CMK (cell line): ENCODE data around the gene SPATA12.

ENCODE experiments used
- DNase-seq: peaks from one replicate; pipeline ENCODE4 v3.0.0-alpha.2; 2010; ENCODE audit warnings: low read depth

Gene SPATA12, protein sequence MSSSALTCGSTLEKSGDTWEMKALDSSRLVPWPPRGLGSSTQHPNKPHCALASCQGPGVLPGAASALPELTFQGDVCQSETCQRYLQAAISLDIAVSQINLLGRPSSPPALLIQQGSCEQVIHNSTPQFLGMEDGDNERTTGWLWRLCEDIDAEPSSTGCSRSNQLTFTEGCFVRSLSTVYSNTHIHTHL

DNA sequence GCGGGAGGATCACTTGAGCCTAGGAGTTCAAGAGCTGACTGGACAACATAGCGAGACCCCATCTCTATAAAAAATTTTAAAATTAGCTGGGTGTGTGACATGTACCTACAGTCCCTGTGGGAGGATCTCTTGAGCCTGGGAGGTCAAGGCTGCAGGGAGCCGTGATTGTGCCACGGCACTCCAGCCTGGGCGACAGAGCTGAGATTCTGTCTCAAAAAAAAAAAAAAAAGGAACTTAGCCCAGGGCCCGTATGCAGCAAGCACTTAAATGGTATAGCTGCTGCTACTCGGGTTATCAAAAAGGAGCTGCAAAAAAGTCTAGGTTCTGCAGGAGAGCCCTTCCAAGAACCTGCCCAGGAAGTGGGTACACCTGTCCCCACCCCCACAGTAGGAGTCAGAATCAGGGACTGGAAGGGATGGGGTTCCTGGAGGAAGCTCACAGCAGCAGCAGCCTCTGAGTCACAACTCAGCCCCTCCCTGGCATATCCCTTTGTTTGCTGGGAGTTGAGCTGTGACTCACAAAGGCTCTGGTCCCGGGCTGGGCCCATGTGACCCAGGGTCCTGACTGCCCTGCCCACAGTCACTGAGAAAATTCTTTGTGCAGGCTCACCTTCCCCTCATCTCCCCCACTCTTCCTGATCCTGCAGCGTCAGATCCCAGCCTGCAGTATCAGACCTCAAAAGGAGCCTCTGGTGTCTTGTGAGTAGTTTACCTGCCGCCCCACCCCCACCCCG lies at the start of gene SPATA12:
Gene SPATA12, plus strand, starts transcription at position 576 of the 733 bp plus-strand sequence. CDS start 13,031 bp downstream, outside the sequence.
- DNase-seq: no peak

DNA sequence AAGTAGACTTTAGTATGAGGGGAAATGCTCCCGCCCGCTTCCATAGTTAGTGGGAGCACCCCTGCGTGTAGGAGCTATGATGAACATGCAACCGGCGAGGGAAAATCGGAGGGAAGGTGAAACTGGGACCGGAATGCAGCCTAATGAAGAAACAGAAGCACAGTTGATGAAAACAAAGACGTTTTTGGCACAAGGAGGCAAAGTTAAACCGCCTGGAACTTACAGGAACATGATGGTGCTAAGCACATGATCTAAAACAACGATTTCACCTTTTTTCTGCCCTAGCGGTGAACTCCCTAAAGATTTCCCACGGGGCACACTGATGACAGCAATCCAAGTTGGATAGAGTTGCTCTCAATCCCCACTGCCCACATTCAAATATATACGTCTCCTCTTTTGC lies 49.4 kb upstream of the SPATA12 start:
- DNase-seq: no peak

DNA sequence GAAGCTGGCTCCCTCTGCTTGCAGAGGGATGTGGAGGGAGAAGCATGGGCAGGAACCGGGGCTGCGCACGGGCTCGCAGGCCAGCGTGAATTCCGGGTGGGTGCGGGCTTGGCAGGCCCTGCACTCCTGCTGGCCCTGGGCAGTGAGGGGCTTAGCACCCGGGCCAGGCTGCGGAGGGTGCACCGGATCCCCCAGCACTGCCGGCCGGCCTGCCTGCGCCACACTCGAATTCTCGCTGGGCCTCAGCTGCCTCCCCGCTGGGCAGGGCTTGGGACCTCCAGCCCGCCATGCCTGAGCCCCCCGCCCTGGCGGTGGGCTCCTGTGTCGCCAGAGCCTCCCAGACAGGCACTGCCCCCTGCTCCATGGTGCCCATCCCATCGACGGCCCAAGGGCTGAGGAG lies 47.6 kb upstream of the SPATA12 start:
- no peak for DNase-seq

DNA sequence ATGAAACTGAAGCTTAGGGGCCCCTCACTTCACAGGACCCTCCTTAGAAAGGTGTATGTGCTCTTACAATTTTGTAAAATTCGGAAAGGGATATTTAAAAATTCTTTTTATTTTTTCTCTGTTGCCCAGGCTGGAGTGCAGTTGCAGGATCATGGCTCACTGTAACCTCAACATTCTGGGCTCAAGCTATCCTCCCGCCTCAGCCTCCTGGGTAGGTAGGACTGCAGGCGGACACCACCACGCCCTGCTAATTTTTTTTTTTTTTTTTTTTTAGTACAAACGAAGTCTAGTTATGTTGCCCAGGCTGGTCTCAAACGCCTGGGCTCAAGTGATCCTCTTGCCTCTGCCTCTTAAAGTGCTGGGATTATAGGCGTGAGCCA lies 45.1 kb upstream of the SPATA12 start:
- DNase-seq: no peak

DNA sequence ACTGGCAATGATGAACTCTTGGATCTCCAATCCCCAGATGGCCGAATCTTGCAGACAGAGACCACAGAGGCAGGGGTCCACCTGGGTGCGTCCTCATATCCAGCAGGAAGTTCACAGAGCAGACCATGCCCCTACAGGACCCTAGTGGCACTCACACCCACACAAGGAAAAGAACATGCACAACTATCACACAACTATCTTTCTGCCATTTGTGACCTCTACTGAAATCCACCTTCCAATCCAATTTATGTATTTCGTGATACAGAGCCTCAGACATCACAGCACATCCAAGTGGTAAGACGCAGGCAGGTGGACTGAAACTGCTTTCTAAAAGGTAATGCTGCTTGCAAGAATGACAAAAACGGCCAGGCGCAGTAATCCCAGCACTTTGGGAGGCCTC lies 44.6 kb upstream of the SPATA12 start:
- no peak for DNase-seq

DNA sequence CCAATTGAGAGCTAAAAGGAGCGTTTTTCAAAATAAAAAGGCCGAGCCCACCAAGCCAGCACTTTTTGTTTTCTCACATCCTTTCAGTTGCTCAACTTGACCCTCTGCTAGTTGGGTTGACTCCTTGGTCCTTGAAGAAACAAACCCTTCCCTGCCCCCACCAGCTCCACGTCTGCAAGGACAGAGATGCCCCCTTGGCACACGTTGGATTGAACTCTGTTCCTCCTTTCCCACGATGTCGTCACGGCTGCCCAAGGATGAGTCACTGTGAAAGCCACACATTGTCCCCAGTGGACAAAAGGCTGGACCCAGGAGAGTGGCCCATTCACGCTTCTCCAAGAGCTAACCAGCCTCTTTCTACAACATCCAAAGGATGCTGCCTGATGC lies 43.0 kb upstream of the SPATA12 start:
- no peak for DNase-seq

DNA sequence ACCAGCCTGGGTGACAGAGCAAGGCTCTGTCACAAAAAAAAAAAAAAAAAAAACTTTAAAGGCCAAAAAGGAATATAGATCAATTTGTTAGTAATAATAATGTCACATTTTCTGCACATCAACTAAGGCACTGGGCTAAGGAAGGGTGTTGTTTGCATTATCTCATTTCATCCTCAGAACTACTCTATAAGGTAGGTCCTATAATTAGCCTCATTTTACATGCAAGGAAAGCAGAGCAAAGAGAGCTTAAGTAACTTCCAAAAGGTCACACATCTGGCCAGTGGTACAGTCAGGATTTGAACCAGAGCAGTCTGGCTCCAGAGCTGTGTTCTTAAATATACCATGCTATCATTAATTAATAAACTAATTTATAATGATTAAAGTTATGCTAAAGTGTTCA lies 42.2 kb upstream of the SPATA12 start:
- no peak for DNase-seq

DNA sequence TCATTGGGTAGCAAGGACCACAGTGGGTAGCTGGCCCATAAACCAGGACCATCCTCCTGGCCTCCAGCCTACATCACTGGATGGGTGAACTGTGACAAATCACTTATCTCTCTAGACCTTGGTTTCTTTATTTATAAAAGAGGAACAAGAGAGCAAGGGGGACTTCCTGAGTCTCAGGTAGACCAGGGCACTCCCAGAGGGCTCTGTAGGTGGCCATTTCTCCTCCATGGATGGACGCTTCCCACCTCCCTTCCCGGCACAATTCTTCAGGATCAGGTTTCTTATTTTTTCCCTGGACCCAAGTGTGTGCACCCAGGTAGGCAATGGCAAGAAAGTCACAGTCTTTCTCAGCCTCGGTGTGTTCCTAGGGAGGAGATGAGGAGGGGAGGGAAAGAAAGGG lies 41.4 kb upstream of the SPATA12 start:
- no peak for DNase-seq

DNA sequence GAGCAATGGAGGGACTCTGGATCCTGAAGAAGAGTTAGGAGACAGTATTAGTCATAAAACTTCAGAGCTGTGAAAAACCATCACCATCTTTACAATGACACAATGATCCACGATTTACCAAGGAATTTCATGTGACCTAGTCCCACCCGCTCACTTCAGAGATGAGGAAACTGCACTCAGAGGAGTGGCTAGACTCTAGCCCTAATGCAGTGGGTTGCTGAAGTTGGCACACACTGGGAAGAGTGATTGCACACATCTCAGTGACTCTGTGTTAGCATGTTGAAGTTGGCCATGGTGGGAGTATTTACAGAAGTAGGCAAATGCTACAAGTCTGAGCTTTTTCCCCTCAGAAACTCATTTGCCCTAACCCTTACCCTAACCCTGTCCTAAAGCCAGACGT lies 35.2 kb upstream of the SPATA12 start:
- no peak for DNase-seq

DNA sequence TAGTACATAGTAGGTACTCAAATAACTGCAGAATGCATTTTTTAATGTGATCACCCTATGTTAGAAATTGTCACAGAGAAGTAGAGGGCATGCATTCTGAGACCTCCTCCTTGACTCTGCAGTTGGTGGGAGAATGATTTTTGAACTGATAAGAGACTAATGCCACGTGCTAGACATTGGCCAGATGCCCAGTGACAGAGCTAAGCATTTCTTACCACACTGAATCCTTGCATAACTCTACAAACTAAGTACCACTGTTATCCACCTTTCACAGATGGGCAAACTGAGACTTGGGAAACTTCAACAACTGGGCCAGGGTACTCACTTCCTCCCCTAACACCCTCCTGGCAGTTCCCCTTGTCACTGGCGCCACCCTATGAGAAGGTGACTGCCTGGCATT lies 33.5 kb upstream of the SPATA12 start:
- no peak for DNase-seq

DNA sequence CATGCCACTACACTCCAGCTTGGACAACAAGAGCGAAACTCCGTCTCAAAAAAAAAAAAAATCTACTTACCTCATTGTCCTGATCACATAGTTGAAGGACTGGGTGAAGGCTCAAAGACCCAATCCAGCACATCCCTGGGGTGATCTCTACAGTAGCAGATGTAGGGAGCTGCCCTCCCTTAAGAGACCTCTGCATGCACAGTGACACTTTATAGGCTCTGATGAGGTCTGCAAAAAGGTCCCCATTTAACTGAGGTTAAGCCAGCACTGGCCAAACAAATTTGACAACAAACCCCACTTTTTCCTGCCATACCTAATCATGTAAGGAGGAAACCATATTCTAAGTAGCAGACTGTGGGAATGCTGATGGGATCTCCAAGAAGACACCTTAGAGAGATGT lies 31.1 kb upstream of the SPATA12 start:
- no peak for DNase-seq

DNA sequence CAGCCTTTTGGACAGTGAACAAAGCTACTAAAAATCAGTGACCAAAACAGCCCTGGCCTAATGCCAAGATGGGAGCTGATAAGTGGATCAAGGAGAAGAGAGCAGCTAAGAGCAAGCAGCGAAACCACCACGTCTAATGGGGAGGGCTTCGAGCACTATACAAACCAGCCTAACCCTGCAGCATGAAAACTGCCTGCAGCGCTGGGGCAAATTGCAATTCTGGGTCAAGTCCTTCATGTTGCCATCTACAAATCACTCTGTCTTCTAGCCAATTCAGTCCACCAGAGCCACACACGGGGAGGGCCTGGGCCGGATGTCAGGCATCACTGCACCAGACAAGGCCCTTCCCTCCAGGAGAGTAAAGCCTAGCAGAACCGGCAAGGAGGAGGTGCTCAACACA lies 30.5 kb upstream of the SPATA12 start:
- no peak for DNase-seq

DNA sequence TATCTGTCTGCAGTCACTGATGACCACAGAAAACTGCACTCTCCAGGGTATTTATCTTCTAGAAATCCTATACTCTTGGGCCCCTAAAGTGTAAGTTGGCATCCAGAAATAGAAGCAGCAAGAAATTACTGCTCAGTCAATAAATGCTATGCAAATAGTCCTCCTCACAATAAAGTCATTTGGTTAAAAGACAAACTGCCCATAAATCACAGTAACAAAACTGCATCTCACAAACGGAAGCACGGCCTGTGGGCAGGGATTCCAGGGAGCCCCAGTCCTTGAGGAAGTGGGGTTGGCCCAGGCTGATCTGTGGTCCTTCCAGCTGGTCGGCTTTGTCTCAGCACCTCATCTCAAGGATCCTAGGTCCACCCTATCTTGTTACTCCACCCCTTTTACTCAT lies 29.7 kb upstream of the SPATA12 start:
- DNase-seq: no peak

DNA sequence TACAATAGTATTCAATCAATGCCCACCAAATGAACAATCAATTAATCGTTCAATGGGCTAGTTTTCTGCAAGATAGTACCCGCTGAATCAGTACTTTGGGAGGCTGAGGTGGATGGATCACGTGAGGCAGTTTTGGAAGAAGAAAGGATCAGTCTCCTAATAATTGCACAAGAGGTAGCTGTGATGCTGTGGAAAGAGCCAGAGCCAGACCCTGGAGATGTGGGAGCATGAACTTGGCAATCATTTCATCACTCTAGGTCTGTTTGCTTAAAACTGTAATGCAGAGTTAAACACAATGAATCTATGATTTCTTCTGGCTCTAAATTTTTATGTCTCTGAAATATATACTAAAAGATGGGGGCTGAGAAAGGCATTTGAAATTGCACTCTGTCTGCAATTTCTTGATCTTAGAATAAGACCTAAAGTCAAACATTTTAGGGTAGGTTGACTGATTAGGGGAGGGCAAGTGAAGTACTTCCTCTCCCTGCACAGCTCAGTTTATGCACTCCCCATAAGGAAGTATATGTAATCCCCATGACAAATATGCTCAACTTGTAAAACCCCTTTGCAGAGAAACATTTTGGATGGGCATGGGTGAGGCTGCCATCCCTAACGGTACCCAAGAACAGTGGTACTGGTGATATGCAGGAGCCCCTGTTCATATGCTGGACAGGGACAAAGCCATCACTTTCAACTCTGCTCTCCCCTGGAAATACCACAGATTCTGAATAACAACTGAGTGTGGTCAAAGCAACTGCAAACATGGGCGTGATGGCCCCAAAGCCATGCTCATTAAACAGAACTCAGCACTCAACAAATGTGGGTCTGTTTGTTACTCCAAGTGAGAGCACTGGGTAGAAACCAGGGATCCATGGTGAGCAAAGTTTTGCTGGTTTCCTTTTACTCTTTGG lies 28.6 kb upstream of the SPATA12 start:
- DNase-seq: no peak

DNA sequence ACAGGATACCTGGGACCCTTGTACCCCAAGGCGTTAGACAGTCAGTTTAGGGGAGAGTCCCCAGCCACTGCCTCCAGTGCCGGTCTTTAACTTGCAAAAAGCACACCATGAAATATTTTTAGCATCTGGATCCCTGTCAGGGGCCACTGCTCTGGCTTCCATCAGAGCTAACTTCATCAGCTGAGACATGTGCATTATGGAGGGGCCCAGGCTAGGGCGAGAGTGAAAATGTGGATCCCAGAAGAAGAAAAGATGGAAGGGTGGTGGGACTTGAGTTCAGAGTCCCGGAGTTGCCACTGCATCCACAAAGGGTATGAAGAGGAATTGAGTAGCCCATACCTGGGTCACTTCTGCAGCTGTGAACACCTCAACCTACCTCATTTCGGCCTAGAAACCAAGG lies 23.5 kb upstream of the SPATA12 start:
- DNase-seq: no peak

DNA sequence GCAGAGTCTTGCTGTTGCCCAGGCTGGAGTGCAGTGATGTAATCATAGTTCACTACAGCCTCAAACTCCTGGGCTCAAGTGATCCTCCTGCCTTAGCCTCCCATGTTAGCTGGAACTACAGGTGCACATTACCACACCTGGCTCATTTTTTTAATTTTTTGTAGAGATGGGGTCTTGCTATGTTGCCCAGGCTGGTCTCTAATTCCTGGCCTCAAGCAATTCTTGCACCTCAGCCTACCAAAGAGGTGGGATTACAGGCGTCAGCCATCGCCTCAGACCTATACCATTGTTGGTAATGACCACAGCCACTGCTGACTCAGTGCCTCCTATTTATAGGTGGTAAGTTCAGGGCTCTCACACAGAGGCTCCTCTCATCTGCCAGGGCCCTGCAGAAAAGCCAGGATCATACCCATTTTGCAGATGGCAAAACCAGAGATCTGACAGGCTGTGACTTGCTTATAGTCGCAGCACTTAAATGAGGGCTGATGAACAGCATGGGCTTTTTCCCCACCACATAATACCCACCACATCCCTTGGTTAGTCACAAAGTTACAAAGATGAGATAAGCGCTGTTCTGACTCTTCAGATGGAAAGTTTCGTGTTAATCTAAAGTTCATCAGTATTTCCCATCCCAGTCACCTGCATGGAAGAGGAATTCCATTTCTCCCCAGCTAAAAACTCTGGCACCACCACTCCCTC lies 21.8 kb upstream of the SPATA12 start:
- no peak for DNase-seq

DNA sequence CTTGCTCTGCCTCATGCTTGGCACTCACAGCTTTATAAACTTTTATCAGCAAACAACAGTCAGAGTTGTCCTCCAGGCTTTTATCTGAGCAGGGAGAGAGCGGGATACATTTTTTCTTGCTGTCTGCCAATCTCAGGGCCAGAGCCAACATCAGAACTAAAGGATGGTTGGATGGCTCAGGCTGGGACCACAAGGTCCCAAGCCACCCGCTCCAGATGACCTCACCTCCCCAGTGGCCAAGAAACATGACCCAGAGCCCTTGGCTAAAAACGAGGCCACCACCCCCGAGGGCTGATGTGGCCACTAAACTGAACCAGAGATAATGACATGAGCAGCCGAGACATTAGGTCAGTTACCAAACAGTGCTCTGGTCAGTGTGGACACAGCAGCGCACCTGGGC lies 18.8 kb upstream of the SPATA12 start:
- DNase-seq: no peak

DNA sequence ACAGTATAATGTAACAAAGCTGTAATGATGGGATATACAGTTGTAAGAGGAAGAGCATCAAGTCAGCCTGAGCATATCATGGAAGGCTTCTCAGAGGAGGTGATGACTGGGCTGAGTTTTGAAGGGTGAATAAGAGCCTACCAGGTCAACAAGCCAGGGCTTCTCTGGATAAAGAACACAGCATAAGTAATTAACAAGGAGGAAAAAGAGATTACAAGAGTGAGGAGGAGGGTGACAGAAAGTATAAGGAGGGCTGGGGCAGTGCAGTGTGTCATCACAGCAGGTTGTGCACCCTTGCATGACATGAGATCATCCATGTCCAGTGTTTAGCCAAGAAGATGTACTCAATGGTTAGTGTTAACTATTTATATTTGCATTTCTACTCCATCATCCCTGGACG lies 16.9 kb upstream of the SPATA12 start:
- DNase-seq: no peak

DNA sequence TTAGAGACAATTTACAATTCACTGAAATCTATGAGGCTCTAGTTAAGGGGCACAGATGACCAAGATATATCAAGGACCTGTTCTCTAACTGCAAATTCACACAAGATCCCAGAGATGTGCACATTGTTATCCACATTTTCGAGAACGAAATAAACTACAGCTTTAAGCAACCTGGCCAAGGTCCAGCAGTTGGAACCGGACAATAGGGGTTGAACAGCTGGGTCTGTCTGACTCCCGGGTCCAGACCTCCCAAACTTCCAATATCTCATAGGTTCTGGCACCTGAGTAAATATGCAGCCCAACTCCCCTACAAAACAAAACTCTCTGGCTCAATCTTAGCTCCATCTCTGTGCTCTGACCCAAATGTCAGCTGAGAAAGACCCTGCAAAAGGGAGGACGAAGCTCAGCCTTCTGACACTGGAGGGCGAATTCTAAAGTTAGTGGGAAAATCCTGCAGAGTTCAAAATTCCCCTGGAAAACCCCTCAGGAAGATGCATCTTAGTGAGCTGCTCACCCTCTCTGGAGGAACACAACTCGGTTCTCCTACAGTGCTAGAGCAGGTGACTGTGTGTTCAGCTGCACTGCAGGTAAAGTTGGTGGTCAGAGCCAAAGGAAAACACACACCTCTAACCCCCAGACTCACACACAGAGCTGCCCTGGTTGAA lies 14.2 kb upstream of the SPATA12 start:
- no peak for DNase-seq

DNA sequence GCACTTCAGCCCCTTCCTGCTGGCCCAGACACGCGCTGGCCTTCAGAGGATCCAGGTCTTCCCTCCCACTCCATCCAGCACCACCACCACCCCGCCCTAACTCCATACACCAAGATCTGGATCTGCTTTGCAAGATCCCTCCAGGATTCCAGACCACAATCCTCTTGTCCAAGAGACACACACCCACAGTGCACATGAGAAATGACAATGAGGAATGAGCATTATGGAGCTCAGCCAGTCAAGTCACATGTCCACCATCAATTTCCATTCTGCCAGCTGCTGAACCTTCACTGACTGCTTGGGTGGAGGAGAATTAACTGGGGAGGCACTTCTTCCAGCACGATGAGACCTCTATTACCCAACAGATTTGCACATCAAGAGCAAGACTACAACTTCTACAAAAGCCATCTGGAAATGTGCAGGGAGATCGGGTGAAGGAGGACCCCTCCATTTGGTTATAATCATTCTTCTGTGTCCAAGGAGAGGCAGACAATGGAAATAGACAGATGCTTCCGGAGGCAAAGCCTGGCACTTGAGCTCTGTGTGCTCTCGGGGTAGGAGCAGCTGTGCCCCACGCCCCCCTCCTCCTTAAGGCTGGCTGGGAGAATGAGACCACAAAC lies 12.3 kb upstream of the SPATA12 start:
- no peak for DNase-seq

DNA sequence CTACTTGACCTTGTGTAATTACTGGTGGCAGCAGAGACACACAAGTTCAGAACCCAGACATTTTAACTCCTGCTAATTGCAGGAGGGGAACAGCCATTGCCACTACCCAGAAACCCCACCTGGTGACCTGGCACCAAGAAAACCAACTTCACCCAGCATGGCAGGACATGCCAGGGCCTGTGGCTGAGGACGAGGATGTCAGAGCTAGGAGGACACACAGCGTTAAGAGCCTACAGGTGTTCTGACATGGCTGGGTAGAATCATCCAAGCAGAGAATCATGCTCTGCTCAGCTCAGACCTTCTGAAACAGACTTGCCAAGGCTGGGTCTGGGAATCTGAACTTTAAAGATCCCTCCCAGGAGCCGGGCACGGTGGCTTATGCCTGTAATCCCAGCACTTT lies 11.7 kb upstream of the SPATA12 start:
- no peak for DNase-seq

DNA sequence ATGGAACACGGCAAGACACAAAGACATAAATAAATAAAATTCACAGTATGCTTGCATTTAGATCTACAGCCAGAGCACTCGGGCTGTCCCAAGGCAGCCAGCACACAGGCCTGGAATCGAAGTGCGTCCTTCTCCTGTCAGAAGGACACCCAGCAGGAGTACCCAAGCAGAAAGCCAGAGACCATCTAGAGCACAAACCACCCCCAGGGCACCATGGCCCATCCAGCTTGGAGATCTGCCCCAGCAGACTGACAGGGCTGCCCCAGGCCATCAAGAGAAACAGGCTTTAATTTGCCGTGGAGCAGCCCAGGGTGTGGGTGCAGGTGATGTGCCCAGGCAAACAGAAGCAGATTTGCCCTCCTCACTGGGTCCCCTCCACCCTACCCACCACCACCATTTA lies 7.8 kb upstream of the SPATA12 start:
- DNase-seq: no peak
